ENCODE results near the gene PDE9A. TPM values are rescaled to one million over a fixed set of nuclear protein-coding genes. Genes with fewer than 3 reads are reported as not detected.

PDE9A gene
- total RNA-seq, 1 donor from 2014 or later, result 3.9 TPM

DNA sequence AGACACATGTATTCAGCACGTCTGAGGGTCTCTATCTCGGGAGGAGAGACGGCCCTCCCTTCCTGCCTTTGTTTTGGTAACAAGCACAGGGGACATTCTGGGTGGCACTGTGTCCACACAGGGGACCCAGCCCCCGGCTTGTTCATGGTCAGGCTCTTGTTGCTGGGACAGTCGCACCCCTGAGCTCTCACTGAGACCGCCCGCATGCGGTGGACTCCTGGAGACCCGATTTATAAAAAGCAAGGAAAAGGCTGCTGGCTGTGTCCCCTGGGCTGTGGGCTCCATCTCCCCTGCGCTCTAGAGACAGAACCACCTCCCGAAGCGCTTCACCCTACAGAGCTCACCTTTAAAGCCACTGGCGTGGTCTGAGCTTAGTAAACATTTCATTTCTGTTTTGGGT, 122.5 kb downstream of the PDE9A start:
- no peak overlapping the region for H3K4me3 ChIP-seq (ENCODE audit: low read depth, low read length)
- no peaks in the 10 kb centered on the region for H3K36me3 ChIP-seq (ENCODE audit: control insufficient read depth, insufficient read depth, low read length)
- TF ChIP-seq, protein P1, sequence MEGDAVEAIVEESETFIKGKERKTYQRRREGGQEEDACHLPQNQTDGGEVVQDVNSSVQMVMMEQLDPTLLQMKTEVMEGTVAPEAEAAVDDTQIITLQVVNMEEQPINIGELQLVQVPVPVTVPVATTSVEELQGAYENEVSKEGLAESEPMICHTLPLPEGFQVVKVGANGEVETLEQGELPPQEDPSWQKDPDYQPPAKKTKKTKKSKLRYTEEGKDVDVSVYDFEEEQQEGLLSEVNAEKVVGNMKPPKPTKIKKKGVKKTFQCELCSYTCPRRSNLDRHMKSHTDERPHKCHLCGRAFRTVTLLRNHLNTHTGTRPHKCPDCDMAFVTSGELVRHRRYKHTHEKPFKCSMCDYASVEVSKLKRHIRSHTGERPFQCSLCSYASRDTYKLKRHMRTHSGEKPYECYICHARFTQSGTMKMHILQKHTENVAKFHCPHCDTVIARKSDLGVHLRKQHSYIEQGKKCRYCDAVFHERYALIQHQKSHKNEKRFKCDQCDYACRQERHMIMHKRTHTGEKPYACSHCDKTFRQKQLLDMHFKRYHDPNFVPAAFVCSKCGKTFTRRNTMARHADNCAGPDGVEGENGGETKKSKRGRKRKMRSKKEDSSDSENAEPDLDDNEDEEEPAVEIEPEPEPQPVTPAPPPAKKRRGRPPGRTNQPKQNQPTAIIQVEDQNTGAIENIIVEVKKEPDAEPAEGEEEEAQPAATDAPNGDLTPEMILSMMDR (IDR thresholded peaks at IDR 0.05; ENCODE audit: insufficient read depth, low read length, poor library complexity, severe bottlenecking), result no peak
- DNase-seq (ENCODE audit: low read depth), result no peak
- H3K27me3 ChIP-seq (ENCODE audit: control insufficient read depth, insufficient read depth, low read length), result peaks cover 36% of the 10 kb centered on the region

DNA sequence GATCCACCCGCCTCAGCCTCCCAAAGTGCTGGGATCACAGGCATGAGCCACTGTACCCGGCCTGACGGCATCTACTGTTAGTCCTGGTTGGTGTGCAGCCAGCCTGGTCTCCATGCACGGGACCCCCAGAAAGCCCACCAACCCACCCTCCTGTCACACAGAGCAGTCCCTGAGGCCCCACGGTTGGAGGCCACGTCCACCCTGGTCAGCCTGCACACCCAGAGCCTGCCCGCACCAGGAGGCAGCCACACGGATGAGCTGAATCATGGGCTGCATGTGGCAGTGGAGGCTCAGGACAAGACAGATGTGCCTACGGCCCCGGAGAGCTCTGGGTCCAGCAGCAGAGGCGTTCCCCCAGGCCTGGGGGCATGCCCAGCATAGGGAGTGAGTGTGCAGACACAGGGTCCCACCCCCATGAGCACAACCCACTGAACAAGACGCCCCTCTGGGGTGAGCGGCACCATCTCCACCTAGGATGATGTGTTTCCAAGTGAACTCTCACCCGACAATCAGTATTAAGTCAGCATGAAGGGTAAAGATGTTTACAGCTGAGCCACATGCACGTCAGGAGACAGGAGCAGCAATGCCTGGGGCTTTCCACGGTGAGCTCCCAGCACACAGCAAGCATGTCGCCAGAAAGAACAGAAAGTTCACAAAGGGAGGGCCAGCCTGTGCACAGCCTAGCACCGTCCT, 123.8 kb downstream of the PDE9A start:
- Histone ChIP-seq H3K27me3 (ENCODE audit: control insufficient read depth, insufficient read depth, low read length) (peaks cover 46% of the 10 kb centered on the region), H3K36me3 (ENCODE audit: control insufficient read depth, insufficient read depth, low read length) (no peaks in the 10 kb centered on the region), H3K4me3 (ENCODE audit: low read depth, low read length) (no peak overlapping the region)
- no peak for DNase-seq (ENCODE audit: low read depth)
- TF ChIP-seq, protein P1 (IDR thresholded peaks at IDR 0.05; ENCODE audit: insufficient read depth, low read length, poor library complexity, severe bottlenecking), result no peak

DNA sequence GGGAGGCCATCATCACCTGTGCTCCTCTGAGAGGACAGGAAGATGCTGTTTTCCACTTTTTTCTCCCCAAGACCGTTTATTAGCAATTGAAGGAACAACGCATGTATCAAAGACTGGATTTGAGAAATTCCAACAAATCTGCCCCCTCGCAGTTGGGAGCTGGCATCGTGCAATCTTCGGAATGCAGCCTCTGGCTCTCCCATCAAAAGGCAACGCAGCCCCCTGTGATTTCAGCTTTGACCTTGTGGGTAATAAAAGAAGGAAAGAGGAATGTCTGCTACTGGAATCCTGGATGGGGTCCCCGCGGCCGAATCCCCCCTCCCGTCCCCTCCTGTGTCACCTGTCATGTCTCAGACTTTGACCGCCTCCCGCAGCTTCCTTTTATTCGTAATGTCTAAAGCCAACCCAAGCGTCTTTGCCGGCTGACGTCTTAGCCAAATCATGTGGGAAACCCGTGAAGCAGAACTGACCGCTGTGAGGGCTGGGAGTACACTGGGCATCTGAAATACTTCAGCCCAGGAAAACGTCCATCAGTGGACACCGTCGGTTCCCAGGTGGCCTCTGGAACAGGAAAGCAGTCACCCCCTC, 124.4 kb downstream of the PDE9A start:
- TF ChIP-seq, protein P1 (IDR thresholded peaks at IDR 0.05; ENCODE audit: insufficient read depth, low read length, poor library complexity, severe bottlenecking), result no peak
- DNase-seq (ENCODE audit: low read depth), result peak; percentile 54

DNA sequence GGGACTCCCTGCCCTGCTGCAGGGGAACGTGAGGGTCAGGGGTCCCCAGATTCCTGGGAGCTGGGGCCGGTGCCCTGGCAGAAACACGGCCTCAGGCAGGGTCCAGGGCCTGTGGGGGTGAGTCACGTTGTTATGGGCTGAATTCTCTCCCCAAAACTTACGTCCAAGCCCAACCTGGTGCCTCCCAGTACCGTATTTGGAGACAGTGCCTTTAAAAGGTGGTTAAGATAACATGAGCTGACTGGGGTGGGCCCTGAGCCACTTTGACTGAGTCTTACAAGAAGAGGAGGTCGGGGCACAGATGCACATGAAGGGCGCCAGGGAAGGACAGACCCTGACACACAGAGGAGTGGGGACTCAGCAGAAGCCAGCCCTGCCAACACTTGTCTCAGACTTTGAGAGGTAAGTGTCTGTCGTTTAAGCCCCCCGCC, 126.0 kb downstream of the PDE9A start:
- Histone ChIP-seq H3K36me3 (ENCODE audit: control insufficient read depth, insufficient read depth, low read length) (no peaks in the 10 kb centered on the region), H3K27me3 (ENCODE audit: control insufficient read depth, insufficient read depth, low read length) (peaks cover 60% of the 10 kb centered on the region), H3K4me3 (ENCODE audit: low read depth, low read length) (no peak overlapping the region)
- no peak for DNase-seq (ENCODE audit: low read depth)
- TF ChIP-seq, protein P1 (IDR thresholded peaks at IDR 0.05; ENCODE audit: insufficient read depth, low read length, poor library complexity, severe bottlenecking), result no peak

More for the DNA sequence above, 124.4 kb downstream of the PDE9A start:
- Histone ChIP-seq H3K36me3 (ENCODE audit: control insufficient read depth, insufficient read depth, low read length) (no peaks in the 10 kb centered on the region), H3K4me3 (ENCODE audit: low read depth, low read length) (no peak overlapping the region), H3K27me3 (ENCODE audit: control insufficient read depth, insufficient read depth, low read length) (peaks cover 51% of the 10 kb centered on the region)

DNA sequence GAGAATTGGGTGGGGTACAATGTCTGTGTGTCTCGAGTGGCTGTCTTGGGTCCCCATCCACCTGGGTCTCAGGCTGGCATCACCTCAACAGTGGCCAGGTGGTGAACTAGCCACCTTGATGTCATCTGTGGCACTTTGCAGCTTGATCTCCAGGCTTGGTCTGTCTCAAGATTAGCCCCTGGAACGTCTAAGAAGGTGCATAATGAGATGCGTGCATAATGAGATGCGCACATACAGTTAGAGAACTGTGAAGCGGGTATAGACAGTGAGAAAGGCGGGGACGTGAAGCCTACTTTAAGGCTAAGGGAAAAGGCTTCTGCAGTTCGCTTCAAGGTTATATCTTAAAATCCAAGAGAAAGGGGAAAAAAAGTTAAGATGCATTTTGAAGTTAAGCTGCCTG, 127.2 kb downstream of the PDE9A start:
- no peak overlapping the region for H3K4me3 ChIP-seq (ENCODE audit: low read depth, low read length)
- peaks cover 64% of the 10 kb centered on the region for H3K27me3 ChIP-seq (ENCODE audit: control insufficient read depth, insufficient read depth, low read length)
- H3K36me3 ChIP-seq (ENCODE audit: control insufficient read depth, insufficient read depth, low read length), result no peaks in the 10 kb centered on the region
- TF ChIP-seq, protein P1 (IDR thresholded peaks at IDR 0.05; ENCODE audit: insufficient read depth, low read length, poor library complexity, severe bottlenecking), result no peak
- DNase-seq (ENCODE audit: low read depth), result no peak

Data from kidney epithelial cell (primary cell).